ENCODE data around the gene TEX2.

TEX2 gene

GRCh38 chr17:64263000-64263766, at the start of gene TEX2:
TSS of gene TEX2 (minus strand) at chr17:64263260. CDS start at chr17:64214217, 49,043 bp downstream.
- DNase-seq: peak; percentile 92

DNA sequence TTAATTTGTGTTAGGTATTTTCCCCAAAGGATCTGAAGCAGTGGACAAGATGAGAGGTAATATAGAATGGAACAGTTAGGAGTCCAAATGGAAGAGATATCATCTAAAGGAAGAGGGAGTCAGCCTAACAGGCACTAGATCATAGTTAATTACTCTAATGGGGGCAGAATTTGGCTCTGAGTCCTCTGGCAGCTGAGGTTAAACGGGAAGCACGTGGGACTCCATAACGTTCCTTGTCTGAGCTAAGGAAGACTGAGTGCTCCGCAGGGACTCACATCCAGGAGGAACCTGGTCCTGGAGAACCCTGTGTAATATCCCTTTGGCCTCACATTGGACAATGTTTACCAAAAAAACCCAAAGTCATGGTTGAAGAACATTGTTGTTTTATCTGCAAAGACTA, 46.6 kb upstream of the TEX2 start:
- DNase-seq: no peak

DNA sequence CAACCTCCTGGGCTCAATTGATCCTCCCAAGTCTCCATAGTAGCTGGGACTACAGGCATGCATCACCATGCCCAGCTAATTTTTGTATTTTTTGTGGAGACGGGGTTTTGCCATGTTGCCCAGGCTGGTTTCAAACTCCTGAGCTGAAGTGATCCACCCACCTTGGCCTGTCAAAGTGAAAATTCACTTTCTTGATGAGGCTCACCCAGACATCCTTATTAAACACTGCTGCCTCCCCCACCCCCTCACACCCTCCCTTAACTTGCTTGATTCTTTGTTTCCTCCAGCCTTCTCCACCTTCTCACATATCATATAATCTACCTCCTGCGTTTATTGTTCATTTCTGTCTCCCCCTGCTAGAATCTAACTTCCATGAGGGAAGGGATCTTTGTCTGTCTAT, 46.0 kb upstream of the TEX2 start:
- DNase-seq: no peak

- DNase-seq: peak; percentile 50
Measured at GRCh38 chr17:64306850-64307463, 43.9 kb upstream of the TEX2 start.

GRCh38 chr17:64304551-64304950, 41.5 kb upstream of the TEX2 start:
- DNase-seq: no peak

DNA sequence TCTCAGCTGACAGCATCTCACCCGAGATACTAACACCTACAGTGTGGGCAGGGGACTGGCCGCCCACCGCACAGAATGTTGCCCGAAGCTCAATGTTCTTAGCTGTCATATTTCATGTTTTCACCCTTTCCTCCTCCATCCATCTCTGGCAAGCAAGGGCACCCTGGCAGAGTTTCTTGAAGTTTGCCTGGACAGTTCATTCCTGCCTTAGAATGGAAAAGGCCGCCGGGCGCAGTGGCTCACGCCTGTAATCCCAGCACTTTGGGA, 37.6 kb upstream of the TEX2 start:
- DNase-seq: no peak

DNA sequence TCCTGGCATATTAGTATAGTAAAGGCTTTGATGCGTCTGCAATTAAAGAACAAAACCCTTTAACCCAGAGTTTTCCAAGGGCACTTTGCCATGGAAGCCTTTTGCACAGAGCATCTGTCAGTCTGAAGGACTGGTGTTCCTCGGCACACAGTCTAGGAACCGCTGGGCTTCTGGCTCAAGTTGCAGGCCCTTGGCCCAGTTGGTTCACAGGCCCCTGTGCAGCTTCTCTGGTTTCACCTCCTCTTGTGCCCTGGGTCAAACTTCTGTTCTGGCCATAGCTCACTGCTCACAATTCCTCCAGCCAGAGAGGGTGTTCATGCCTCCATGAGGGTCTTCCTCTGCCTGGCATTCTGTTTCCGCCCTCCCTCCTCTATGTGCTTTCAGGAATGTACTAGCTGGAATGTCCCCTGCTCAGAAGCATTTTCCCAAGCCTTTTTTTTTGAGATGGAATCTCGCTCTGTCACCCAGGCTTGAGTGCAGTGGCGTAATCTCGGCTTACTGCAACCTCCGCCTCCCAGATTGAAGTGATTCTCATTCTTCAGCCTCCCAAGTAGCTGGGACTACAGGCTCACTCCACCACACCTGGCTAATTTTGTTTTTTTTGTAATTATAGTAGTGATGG, 34.5 kb upstream of the TEX2 start:
- no peak for DNase-seq

- no peak for DNase-seq
Measured at GRCh38 chr17:64296246-64296645, 33.2 kb upstream of the TEX2 start.

- DNase-seq: no peak
Measured at GRCh38 chr17:64295146-64295545, 32.1 kb upstream of the TEX2 start.

DNA sequence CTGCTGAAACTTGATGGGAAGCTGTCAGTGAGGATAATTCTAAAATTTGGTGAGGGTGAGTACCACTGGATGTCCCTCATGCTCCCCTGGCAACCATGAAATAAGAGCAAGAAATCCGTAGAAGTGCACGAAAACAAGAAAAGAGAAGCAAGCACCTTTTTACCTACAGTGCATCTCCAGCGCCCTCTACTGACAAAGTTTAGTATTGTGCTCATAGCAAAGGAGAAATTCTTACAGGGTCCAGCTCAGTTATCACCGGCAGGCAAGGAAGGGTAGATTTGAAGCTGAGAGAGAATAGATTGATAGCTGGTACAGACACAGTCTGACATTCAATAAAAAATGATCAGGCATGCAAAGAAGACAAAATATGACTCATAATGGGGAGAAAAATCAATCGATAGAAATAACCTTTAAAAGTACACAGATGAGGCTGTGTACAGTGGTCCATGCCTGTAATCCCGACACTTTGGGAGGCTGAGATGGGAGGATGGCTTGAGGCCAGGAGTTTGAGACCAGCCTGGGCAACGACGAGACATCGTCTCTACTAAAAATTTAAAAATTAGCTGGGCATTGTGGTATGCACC, 28.3 kb upstream of the TEX2 start:
- no peak for DNase-seq

- no peak for DNase-seq
Measured at GRCh38 chr17:64289741-64290141, 26.7 kb upstream of the TEX2 start.

DNA sequence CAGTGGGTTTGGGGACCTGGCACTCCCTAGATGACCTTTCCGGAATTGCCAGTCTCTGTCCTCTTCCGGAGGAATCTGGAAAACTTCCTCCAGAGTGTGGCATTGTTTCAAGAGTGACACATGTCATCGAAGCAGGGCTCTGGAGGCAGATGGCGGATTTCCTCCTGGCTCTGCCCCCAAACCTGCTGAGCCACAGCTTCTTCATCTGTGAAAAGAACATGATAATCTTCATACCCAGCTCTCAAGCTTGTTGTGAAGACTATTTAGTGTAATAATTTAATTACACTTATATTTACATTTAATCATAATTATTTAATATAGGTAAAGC, 19.7 kb upstream of the TEX2 start:
- DNase-seq: no peak

DNA sequence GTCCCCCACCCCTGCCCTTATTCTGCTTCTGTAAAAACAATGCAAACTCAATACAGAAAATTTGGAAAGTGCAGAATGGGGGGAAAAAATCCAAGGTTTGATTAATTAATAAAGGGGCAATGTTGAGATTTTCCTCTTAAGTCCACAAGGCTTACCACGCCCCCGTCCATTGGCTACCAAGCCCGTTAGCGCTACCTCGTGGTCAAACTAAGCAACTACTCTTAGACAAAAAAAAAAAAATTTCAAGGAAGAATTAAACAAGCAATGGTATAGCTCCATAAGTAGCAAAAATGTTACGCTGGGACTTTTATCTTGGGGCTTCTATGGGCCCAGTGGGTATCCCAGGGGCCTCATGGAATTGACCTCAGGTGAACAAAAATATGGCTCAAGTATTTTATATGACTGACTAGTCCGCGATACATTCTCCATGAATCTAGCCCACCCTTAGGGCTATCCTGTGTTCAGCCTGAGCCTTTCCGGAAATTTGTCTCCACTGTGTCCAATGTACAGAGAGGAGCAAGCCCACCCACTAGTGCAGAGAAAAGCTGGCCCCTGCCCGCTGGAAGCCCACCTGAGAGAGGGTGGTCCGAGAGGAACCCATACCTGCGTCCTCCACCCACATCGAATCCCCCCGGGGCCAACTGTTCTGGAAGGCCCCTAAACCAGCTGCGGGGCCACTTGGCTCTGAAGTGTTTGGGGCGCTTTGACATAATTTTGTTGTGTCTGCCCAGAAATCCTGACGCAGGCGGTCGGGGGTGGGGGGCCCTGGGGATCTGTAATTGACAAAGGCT, 19.1 kb upstream of the TEX2 start:
- peak; percentile 61 for DNase-seq

- no peak for DNase-seq
Measured at GRCh38 chr17:64278614-64279013, 15.6 kb upstream of the TEX2 start.

DNA sequence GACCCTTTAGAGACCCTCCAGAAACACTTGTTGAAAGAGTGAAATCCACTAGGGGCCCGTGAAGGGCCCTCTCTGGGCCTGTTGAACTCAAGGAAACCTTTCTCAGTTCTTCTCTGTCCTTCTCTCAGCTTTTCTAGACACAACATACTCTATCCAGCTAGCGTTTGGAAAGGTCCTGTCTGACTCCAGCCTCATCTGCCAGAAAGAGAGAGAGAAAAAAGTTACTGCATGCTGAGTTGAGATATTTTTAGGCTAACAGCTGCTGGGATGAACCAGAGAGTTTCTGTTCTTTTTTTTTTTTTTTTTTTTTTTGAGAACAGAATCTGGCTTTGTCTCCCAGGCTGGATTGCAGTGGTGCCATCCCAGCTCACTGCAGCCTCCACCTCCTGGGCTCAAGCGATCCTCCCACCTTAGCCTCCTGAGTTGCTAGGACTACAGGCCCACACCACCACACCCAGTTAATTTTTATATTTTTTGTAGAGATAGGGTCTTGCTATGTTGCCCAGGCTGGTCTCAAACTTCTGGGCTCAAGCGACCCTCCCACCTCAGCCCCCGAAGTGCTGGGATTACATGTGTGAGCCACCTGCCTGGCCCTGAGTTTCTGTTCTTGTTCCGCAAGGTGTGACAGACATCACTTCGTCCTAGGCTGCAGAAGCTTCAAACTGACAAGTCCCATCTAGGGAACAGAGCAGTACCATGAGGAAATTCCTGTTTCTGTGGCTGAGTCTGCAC, 14.9 kb upstream of the TEX2 start:
- peak; percentile 31 for DNase-seq

DNA sequence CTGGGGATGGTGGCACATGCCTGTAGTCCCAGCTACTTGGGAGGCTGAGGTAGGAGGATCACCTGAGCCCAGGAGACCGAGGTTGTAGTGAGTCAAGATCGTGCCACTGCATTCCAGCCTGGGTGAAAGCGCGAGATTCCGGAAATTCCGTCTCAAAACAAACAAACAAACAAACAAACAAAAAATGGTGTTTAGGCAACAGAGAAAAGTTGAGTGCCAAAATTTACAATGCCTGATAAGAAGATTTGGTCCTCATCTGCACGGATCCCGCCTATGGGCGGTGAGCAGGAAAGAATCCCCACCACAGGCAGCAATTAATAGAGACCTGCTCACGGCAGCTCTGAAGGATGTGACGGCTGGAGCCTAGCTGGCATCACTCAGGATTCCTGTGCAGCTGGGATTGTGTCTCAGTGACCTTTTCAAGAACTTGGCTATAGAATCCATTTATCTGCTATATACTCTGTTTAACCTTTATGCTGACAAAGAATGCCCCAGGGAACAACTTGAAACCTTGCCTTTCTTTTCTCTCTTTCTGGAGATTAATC, 14.0 kb upstream of the TEX2 start:
- DNase-seq: no peak

DNA sequence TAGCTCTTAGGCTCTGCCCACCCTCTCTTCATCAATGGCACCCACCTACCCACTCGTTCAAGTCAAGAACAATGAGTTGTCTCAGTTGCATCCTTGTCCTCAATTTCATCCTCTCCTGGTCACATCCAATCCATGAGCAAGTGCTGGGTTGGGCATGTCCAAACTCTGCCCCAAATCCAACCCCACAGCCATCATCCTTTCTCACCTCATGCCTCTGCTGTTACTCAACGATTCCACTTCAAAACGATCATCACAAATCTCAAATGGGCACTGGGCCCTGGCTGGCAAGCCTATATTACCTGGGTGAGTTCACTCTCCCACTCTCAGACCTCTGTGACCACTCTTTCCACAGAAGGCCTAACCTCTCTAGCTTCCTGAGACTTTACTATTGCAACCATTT, 12.0 kb upstream of the TEX2 start:
- DNase-seq: no peak

DNA sequence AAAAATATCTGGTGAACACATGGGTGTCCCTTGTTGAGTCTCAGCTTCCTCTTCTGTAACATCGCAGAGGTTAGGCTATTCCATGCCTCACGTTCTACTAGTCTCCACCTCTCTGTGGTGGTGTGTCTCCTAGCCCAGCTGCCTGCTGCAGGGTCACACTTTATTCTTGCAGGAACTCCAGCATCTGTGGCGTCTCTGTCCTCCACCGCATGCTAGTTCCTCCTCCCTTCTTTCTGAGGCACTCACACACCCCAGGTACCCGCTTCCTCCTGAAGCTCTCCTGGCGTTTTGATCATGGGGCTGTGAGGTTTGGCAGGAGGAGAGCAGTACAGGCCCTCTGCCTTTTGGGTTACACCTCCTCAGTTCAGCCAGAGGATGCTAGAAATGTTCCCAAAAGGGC, 9.9 kb upstream of the TEX2 start:
- no peak for DNase-seq

DNA sequence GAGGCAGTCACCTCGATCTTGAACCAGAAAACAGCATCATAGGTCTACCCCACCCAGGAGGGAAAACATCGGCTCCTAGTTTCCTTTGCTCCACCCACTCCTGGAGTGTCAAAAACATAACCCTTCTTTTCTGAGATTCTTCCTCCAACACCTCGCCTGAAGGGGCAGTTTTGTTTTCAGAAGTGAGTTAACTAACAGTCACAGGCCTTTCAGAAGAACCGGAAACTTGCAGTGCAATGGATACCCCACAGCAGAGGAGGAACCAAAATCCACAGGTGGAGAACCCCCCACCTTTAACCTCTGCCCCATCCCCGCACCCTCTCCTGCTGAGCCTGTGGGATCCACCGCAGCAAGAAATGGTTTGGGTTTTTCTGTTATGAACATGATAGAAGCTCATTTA, 7.8 kb upstream of the TEX2 start:
- DNase-seq: no peak

DNA sequence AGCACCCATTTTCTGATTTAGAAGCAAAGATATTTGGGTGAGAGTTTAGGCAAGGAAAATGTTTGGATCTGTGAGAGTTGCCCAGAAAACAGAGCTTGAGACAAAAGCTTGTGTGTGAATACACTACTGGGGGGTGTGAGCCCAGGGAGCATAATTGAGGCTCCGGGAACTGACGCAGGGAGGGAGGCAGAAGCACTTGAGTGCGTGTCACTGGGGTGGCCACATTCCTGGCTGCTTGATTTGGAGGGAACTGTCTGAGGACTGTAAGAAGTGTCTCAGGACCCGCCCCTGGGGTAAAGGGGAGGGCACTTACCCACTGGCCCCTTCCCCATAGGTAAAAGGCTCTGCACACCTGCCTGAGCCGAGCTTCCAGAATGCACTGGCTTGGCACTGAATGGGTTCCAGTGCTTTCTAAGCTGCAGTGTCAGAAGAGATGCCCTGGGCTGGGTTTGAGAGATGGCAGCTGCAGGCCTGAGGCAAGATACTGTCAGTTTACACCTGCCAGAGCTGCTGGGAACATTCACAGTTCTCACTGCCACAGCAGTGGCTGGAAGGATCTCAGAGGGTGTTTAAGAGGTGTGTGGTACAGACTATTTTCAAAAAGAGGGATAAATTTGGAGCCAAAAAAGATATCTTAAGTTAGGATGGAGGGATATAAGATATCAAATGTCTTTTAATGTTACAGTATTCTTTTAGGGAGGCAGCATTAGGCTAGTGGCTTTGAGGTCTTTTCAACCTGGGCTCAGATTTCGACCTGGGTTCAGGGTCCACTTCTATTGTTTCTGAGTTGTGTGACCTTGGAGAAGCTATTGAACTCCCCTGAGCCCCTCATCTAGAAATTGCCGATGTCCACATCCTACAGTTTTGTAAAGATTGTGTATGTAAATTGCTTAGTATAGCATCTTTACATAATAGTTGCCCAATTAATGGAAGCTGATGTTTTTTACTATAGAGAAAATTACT, 6.9 kb upstream of the TEX2 start:
- DNase-seq: no peak

DNA sequence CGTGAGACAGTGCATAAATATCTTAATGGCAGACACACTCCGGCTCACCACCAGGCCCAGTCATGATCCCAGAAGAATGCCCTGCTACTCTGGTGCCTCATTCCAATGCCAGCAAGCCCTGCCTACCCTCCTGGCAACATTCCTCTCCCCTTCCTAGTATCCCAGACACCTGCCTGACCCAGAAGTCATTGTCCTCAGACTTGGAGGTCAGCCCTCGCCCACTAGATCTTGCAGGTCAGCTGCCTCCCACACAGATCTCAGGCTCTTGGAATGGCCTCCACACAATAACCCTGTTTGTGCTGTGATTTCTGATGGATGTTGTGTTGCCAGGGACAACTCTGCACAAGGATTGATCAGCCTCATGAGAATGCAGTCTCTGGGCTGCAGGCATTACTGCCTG, 1.8 kb upstream of the TEX2 start:
- DNase-seq: peak; percentile 22

Measured in right hindlimb (tissue), 1 donor.